GM06990 (cell line): Measurements from ENCODE around the gene E2F1.

Experiments
- DNase-seq: peaks from one replicate; pipeline ENCODE4 v3.0.0-alpha.2; 2011; ENCODE audit not compliant: insufficient read length; ENCODE audit errors: extremely low read depth
- H3K27me3 ChIP-seq: replicated peaks from 2 replicates; pipeline ENCODE4 v1.6.0; 2011; ENCODE audit warnings: low read length; ENCODE audit not compliant: control insufficient read depth, insufficient read depth
- H3K36me3 ChIP-seq: 2 replicates; pipeline ENCODE4 v1.5.1; 2011; ENCODE audit warnings: low read length; ENCODE audit not compliant: control insufficient read depth, insufficient read depth
- H3K4me3 ChIP-seq: replicated peaks from 2 replicates; pipeline ENCODE4 v1.5.1; 2011; ENCODE audit warnings: low read depth, mild to moderate bottlenecking, control low read depth, low read length
- TF ChIP-seq, protein P1 (sequence below): IDR thresholded peaks from 2 replicates; pipeline ENCODE4 v1.5.1; 2011; ENCODE audit warnings: low read length, control low read depth, mild to moderate bottlenecking, inconsistent platforms; ENCODE audit not compliant: insufficient read depth, poor library complexity, severe bottlenecking

E2F1 gene

GRCh38 chr20:33687993-33688937, 2.1 kb upstream of the E2F1 start:
- TF ChIP-seq, protein P1, sequence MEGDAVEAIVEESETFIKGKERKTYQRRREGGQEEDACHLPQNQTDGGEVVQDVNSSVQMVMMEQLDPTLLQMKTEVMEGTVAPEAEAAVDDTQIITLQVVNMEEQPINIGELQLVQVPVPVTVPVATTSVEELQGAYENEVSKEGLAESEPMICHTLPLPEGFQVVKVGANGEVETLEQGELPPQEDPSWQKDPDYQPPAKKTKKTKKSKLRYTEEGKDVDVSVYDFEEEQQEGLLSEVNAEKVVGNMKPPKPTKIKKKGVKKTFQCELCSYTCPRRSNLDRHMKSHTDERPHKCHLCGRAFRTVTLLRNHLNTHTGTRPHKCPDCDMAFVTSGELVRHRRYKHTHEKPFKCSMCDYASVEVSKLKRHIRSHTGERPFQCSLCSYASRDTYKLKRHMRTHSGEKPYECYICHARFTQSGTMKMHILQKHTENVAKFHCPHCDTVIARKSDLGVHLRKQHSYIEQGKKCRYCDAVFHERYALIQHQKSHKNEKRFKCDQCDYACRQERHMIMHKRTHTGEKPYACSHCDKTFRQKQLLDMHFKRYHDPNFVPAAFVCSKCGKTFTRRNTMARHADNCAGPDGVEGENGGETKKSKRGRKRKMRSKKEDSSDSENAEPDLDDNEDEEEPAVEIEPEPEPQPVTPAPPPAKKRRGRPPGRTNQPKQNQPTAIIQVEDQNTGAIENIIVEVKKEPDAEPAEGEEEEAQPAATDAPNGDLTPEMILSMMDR = no peak
- Histone ChIP-seq H3K4me3 (no peak overlapping the region), H3K27me3 (no peaks in the 10 kb centered on the region), H3K36me3 (no peaks in the 10 kb centered on the region)
- no peak for DNase-seq

DNA sequence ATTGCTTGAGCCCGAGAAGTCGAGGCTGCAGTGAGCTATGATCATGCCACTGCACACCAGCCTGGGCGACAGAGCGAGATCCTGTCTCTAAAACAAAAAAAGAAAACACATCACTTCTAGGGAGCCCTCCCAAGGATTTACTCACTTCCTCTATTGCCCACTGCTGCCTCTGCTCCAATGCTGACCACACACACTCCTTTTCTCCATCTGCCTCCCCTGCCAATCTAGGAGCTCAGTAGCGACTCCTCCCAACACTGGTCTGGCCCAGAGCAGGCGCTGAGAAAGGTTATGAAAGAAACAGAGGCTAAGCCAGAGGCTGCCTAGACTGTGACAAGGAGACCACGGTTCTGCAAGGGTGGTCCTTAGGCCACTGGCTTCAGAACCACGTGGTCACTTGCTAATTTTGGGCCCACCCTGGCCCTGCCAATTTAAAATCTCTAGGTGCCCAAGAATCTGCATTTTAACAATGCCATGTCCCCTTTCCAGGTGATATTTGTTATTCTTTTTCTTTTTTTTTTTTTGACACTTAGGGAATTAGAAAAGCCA, 1.3 kb upstream of the E2F1 start:
- TF ChIP-seq, protein P1 = no peak
- DNase-seq = no peak
- H3K27me3 ChIP-seq = no peaks in the 10 kb centered on the region
- H3K4me3 ChIP-seq = no peak overlapping the region
- no peaks in the 10 kb centered on the region for H3K36me3 ChIP-seq

DNA sequence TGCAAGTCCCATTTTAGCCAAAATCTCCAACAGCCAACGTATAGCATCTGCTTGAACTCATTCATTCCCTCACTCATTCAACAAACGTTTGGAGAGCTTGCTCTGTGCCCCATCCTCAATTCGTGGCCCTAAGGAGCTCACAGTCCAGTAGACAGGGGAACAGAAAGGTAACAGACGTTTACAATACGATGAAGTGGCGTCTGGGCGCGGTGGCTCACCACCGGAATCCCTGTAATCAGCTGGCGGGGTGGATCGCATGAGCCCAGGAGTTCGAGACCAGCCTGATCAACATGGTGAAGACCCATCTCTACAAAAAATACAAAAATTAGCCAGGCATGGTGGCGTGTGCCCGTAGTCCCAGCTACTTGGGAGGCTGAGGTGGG, 790 bp upstream of the E2F1 start:
- no peak for DNase-seq
- Histone ChIP-seq H3K36me3 (no peaks in the 10 kb centered on the region), H3K27me3 (no peaks in the 10 kb centered on the region), H3K4me3 (peak overlapping the region; percentile 44)
- TF ChIP-seq, protein P1 = no peak

DNA sequence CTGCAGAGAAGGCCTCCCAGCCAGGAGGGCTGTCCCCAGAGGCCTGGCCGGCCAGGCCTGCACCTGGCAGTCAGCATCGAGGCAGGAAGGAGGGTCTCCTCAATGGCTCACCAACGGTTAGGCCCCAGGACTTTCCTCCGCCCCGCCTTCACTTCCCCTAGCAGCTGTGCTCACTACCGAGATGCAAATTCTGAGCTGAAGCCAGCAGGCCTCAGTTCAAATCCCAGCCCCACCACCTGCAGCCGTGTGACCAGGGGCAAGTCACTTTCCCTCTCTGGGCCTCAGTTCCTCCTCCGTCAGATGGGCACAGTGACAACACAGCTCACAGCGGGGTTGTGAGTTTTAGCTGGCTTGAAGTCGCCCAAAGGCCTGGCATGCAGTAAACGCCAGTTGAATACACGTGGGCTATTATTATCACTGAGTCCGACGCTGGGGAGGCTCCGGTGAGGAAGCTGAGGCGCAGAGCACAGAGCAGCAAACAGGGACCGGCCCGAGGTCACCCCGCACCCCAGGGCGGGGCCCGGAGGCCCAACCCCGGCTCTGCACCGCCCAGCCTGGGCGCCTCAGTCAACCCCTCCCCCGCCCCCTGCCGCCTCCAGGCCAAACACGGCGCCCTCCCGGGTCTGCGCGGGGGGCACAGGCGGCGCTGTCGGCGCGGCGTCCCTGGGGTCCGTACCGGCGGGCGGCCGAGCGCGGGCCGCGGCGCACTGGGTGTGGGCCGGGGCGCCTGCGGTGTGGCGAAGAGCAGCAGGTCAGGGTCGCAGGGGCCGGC, 671 bp downstream of the E2F1 start:
- Histone ChIP-seq H3K27me3 (no peaks in the 10 kb centered on the region), H3K4me3 (peak overlapping the region; percentile 71), H3K36me3 (no peaks in the 10 kb centered on the region)
- peak; percentile 84 for DNase-seq
- TF ChIP-seq, protein P1 = no peak

GRCh38 chr20:33684533-33685327, 1.5 kb downstream of the E2F1 start:
- Histone ChIP-seq H3K27me3 (no peaks in the 10 kb centered on the region), H3K36me3 (no peaks in the 10 kb centered on the region), H3K4me3 (peak overlapping the region; percentile 71)
- DNase-seq = no peak
- TF ChIP-seq, protein P1 = no peak
